Hepatocyte (in vitro differentiated cells): ENCODE results near the gene CHCHD6.

Source experiments
- EZH2phosphoT487 ChIP-seq: fragments of 200-600 bp; sonication (generic); IDR thresholded peaks from one replicate; pipeline ENCODE4 v1.6.1; 2018; ENCODE audit warnings: antibody characterized with exemption, mild to moderate bottlenecking, low read depth, moderate library complexity; ENCODE audit not compliant: unreplicated experiment, severe bottlenecking
- TF ChIP-seq, protein P1 (sequence below): fragments of 200-600 bp; sonication (generic); IDR thresholded peaks from 2 replicates; pipeline ENCODE4 v1.5.1; 2016; ENCODE audit warnings: antibody characterized with exemption, mild to moderate bottlenecking; ENCODE audit not compliant: poor library complexity

DNA sequence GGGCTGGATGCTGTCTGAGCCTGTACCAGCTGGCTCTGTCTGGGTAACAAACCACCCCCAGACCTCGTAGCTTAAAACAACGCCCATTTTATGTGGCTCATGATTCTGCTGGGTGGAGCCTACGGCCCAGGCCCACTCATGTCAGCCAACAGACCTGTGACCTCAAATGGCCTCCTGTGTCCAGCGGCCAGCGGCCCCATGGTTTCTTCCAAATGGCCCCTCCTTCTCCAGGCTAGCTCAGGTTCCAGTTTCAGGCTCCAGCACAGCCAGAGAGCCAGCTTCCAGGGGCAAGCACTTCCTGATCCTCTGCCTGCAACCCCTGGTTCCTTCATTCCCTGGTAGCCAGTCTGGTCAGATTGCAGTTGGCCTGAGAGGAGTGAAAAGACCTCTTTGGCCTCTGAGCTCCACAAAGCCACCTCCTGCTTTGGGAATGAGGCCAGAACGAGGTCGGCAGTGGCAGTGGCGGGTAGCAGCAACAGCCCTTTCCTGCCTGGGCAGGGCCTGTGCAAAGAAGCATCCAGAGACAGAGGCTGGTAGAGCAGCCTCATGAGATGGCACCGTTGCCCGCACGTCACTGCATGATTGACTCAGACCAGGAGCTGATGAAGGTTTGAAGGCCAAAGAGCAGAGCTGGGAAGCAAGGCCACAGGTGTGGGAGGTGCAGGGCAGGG is 257.9 kb downstream of the CHCHD6 start:
- TF ChIP-seq, protein P1, sequence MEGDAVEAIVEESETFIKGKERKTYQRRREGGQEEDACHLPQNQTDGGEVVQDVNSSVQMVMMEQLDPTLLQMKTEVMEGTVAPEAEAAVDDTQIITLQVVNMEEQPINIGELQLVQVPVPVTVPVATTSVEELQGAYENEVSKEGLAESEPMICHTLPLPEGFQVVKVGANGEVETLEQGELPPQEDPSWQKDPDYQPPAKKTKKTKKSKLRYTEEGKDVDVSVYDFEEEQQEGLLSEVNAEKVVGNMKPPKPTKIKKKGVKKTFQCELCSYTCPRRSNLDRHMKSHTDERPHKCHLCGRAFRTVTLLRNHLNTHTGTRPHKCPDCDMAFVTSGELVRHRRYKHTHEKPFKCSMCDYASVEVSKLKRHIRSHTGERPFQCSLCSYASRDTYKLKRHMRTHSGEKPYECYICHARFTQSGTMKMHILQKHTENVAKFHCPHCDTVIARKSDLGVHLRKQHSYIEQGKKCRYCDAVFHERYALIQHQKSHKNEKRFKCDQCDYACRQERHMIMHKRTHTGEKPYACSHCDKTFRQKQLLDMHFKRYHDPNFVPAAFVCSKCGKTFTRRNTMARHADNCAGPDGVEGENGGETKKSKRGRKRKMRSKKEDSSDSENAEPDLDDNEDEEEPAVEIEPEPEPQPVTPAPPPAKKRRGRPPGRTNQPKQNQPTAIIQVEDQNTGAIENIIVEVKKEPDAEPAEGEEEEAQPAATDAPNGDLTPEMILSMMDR, result no peak
- TF ChIP-seq EZH2phosphoT487, result no peak
